Chondrocyte (in vitro differentiated cells): ENCODE data around the gene SERPIND1. TPM values are rescaled to one million over a fixed set of nuclear protein-coding genes. Genes with fewer than 3 reads are reported as not detected.
"Not testable (repeated sequence)": the region's sequence is repeated elsewhere in the genome, so short reads cannot be mapped to it uniquely, and the experiment has no call there.

ENCODE experiments used
- DNase-seq: peaks from one replicate; pipeline ENCODE4 v3.0.0; 2021; ENCODE audit warnings: mixed read lengths, low spot score
- H3K27ac Mint-ChIP-seq: one replicate; pipeline ENCODE4 v1.8.0; 2021; ENCODE audit warnings: mild to moderate bottlenecking, moderate library complexity, mixed read lengths; ENCODE audit not compliant: unreplicated experiment
- H3K27me3 Mint-ChIP-seq: 2 replicates; pipeline ENCODE4 v1.8.0; 2021; ENCODE audit warnings: low read depth, mixed read lengths
- H3K36me3 Mint-ChIP-seq: 2 replicates; pipeline ENCODE4 v1.8.0; 2021; ENCODE audit warnings: low read depth, mixed read lengths
- H3K4me1 Mint-ChIP-seq: 2 replicates; pipeline ENCODE4 v1.8.0; 2021; ENCODE audit warnings: low read depth, mild to moderate bottlenecking, mixed read lengths
- H3K4me3 Mint-ChIP-seq: one replicate; pipeline ENCODE4 v1.8.0; 2021; ENCODE audit warnings: mild to moderate bottlenecking, moderate library complexity, mixed read lengths; ENCODE audit not compliant: unreplicated experiment
- H3K9me3 Mint-ChIP-seq: 2 replicates; pipeline ENCODE4 v1.8.0; 2021; ENCODE audit warnings: low read depth, mixed read lengths
- total RNA-seq: library from RNA; stranded (reverse); gene quantifications from 3 replicates; pipeline ENCODE4 v1.2.1, GENCODE V29; 2021
- TF ChIP-seq, protein P1 (sequence below): fragments of 200-600 bp; sonication (generic); IDR thresholded peaks from 2 replicates; pipeline ENCODE4 v1.5.0; 2021; ENCODE audit warnings: antibody characterized with exemption, mild to moderate bottlenecking, moderate library complexity

Gene SERPIND1
- total RNA-seq, 1 donor from 2014 or later: not detected

DNA sequence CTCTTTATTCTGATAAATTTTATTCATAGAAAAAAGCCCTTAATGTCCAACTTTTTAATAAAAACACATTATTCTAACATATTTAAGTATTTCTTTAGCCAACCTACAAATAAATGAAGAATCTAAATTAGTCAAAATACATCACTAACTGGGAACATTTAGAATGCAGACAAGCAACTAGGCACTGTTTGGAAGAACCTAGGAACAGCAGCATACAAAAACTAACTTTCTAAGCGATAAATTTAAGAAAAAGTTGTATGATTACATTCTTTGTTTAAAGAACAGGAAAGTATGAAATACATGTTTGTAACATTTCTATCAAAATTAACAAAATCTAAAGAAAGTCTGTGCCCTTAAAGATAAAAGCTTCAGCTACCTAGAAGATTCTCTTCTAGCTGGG, 49.4 kb downstream of the SERPIND1 start:
- peaks cover 5% of the 10 kb centered on the region for H3K36me3 Mint-ChIP-seq
- no peak for DNase-seq
- H3K27me3 Mint-ChIP-seq: no peaks in the 10 kb centered on the region
- H3K4me3 Mint-ChIP-seq: no peak overlapping the region
- TF ChIP-seq, protein P1, sequence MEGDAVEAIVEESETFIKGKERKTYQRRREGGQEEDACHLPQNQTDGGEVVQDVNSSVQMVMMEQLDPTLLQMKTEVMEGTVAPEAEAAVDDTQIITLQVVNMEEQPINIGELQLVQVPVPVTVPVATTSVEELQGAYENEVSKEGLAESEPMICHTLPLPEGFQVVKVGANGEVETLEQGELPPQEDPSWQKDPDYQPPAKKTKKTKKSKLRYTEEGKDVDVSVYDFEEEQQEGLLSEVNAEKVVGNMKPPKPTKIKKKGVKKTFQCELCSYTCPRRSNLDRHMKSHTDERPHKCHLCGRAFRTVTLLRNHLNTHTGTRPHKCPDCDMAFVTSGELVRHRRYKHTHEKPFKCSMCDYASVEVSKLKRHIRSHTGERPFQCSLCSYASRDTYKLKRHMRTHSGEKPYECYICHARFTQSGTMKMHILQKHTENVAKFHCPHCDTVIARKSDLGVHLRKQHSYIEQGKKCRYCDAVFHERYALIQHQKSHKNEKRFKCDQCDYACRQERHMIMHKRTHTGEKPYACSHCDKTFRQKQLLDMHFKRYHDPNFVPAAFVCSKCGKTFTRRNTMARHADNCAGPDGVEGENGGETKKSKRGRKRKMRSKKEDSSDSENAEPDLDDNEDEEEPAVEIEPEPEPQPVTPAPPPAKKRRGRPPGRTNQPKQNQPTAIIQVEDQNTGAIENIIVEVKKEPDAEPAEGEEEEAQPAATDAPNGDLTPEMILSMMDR: no peak
- H3K4me1 Mint-ChIP-seq: no peaks in the 10 kb centered on the region
- H3K27ac Mint-ChIP-seq: no peak overlapping the region
- H3K9me3 Mint-ChIP-seq: no peaks in the 10 kb centered on the region

DNA sequence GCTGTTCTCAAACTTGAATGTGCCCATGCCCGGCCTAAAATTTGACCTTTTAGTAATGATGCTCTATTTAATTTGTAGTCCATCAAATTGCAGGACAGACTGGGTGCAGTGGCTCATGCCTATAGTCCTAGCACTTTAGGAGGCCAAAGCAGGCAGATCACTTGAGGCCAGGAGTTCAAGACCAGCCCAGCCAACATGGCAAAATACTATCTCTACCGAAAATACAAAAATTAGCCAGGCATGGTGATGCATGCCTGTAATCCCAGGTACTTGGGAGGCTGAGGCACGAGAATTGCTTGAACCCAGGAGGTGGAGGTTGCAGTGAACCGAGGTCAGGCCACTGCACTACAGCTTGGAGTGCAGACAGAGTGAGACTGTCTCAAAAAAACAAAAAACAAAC, 51.3 kb downstream of the SERPIND1 start:
- H3K4me3 Mint-ChIP-seq, H3K9me3 Mint-ChIP-seq, H3K27me3 Mint-ChIP-seq, H3K27ac Mint-ChIP-seq, DNase-seq, H3K4me1 Mint-ChIP-seq: not testable (repeated sequence)
- peaks cover 16% of the 10 kb centered on the region for H3K36me3 Mint-ChIP-seq

DNA sequence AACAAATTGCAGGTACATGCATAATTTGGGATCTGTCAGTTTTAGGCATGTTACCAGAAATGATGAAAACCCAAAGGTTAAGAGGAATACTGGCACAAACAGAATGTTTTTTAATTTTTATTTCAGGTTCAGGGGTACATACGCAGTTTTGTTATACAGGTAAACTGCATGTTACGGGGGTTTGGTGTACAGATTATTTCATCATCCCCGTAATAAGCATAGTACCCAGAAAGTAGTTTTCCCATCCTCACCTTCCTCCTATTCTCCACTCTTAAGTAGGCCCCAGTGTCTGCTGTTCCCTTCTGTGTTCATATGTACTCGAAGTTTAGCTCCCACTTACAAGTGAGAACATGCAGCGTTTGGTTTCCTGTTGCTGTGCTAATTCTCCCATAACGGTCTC, 51.7 kb downstream of the SERPIND1 start:
- no peaks in the 10 kb centered on the region for H3K4me1 Mint-ChIP-seq
- no peaks in the 10 kb centered on the region for H3K27me3 Mint-ChIP-seq
- H3K9me3 Mint-ChIP-seq: no peaks in the 10 kb centered on the region
- peaks cover 18% of the 10 kb centered on the region for H3K36me3 Mint-ChIP-seq
- no peak overlapping the region for H3K27ac Mint-ChIP-seq
- no peak overlapping the region for H3K4me3 Mint-ChIP-seq
- TF ChIP-seq, protein P1: no peak
- DNase-seq: no peak

DNA sequence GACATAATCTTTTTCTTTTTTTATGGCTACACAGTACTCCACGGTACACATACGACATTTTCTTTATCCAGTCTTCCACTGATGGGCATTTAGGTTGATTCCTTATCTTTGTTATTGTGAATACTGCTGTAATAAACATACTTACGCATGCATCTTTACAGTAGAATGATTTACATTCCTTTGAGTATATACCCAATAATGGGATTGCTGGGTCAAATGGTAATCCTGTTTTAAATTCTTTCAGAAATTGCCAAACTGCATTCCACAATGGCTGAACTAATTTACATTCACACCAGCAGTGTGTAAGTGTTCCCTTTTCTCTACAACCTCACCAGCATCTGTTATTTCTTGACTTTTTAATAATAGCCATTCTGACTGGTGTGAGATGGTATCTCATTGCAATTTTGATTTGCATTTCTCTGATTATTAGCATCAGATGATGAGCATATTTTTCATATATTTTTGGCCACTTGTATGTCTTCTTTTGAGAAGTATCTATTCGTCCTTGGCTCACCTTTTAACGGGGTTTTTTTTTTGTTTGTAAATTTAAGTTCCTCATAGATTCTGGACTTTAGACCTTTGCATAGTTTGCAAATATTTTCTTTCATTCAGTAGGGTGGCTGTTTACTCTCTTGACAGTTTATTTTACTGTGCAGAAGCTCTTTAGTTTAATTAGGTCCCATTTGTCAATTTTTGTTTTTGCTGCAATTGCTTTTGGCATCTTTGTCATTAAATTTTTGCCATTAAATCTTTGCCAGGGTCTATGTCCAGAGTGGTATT, 52.6 kb downstream of the SERPIND1 start:
- H3K27ac Mint-ChIP-seq, H3K4me1 Mint-ChIP-seq, H3K27me3 Mint-ChIP-seq, DNase-seq, H3K9me3 Mint-ChIP-seq, H3K4me3 Mint-ChIP-seq: not testable (repeated sequence)
- peaks cover 23% of the 10 kb centered on the region for H3K36me3 Mint-ChIP-seq

DNA sequence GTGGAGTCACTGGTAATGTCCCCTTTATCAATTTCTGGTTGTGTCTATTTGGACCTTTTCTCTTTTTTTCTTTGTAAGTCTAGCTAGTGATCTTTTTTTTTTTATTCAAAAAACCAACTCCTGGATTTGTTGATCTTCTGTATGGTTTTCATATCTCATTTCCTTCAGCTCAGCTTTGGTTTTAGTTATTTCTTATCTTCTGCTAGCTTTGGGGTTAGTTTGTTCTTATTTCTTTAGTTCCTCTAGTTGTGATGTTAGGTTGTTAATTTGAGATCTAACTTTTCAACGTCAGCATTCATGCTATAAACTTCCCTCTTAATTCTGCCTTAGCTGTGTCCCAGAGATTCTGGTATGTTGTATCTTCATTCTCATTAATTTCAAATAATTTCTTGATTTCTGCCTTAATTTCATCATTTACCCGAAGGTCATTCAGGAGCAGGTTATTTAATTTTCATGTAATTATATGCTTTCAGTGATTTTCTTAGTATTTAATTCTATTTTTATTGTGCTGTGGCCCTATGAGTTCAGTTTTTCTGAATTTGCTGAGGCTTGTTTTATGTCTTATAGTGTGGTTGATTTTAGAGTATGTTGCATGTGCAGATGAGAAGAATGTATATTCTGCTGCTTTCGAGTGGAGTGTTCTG, 55.7 kb downstream of the SERPIND1 start:
- DNase-seq: no peak
- H3K4me1 Mint-ChIP-seq: no peaks in the 10 kb centered on the region
- no peak overlapping the region for H3K27ac Mint-ChIP-seq
- H3K9me3 Mint-ChIP-seq: no peaks in the 10 kb centered on the region
- H3K36me3 Mint-ChIP-seq: peaks cover 29% of the 10 kb centered on the region
- TF ChIP-seq, protein P1: no peak
- H3K4me3 Mint-ChIP-seq: no peak overlapping the region
- no peaks in the 10 kb centered on the region for H3K27me3 Mint-ChIP-seq

DNA sequence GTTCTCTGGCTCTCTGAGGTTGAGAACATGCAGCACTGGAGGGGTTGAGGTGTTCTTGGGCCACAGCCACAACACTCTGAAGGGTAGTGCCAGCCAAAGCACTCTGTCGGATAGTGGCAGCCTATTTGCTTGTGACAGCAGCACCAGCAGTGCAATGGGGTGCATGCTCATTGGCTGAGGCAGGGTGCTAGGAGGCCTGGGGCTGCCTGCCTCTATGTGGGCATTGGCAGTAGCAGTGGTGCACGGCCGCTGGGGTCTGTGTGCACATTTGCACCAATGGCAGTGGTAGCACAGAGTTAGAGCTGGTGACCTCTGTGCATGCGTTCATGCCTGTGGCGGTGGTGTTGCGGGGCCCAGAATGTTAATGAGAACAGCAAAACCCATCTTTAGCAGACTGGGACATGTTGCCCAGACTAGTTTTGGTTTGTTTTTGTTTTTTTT, 59.3 kb downstream of the SERPIND1 start:
- no peak for DNase-seq
- peaks cover 29% of the 10 kb centered on the region for H3K36me3 Mint-ChIP-seq
- no peak overlapping the region for H3K4me3 Mint-ChIP-seq

More for the DNA sequence above, 59.3 kb downstream of the SERPIND1 start:
- no peaks in the 10 kb centered on the region for H3K27me3 Mint-ChIP-seq
- no peaks in the 10 kb centered on the region for H3K4me1 Mint-ChIP-seq
- no peak overlapping the region for H3K27ac Mint-ChIP-seq
- TF ChIP-seq, protein P1: no peak
- H3K9me3 Mint-ChIP-seq: no peaks in the 10 kb centered on the region
